GM18951 (cell line): ENCODE measurements around the gene MEF2C.

Experiments used
- POLR2A ChIP-seq: IDR thresholded peaks from 4 replicates; pipeline ENCODE4 v1.6.1; 2011; ENCODE audit warnings: mild to moderate bottlenecking; ENCODE audit not compliant: insufficient read length, insufficient read depth; ENCODE audit errors: extremely low read depth
- in situ Hi-C: fragments of 300-500 bp; cut with MboI; formaldehyde crosslinking; loops from one replicate; pipeline ENCODE4 v1.12.0; 2022; ENCODE audit warnings: low sequenced_read_pairs, mixed read lengths, inconsistent platforms; ENCODE audit not compliant: unreplicated experiment

Gene MEF2C

GRCh38 chr5:88707216-88707965 lies 175.6 kb downstream of the MEF2C start:
- in situ Hi-C loops: loop anchor here (25.0 kb wide), 1 partner anchor 1480 kb away; no protein-coding TSS in a partner anchor
- TF ChIP-seq POLR2A: no peak

GRCh38 chr5:88702332-88702731 lies 180.7 kb downstream of the MEF2C start:
- no peak for TF ChIP-seq POLR2A
- in situ Hi-C loops: loop anchor here (25.0 kb wide), 1 partner anchor 1485 kb away; no protein-coding TSS in a partner anchor

- in situ Hi-C loops: loop anchor here (25.0 kb wide), 1 partner anchor 1487 kb away; no protein-coding TSS in a partner anchor
- no peak for TF ChIP-seq POLR2A
Measured at GRCh38 chr5:88700121-88700520, 182.9 kb downstream of the MEF2C start.

- TF ChIP-seq POLR2A: no peak
- in situ Hi-C loops: no loop called here
Measured at GRCh38 chr5:88698290-88698689, 184.7 kb downstream of the MEF2C start.

GRCh38 chr5:88696466-88696865 lies 186.5 kb downstream of the MEF2C start:
- in situ Hi-C loops: no loop called here
- no peak for TF ChIP-seq POLR2A

- TF ChIP-seq POLR2A: no peak
- in situ Hi-C loops: no loop called here
Measured at GRCh38 chr5:88695931-88696330, 187.1 kb downstream of the MEF2C start.

GRCh38 chr5:88695232-88695631 lies 187.8 kb downstream of the MEF2C start:
- in situ Hi-C loops: no loop called here
- TF ChIP-seq POLR2A: no peak

- in situ Hi-C loops: no loop called here
- TF ChIP-seq POLR2A: no peak
Measured at GRCh38 chr5:88694023-88694679, 188.8 kb downstream of the MEF2C start.

- in situ Hi-C loops: no loop called here
- TF ChIP-seq POLR2A: no peak
Measured at GRCh38 chr5:88693071-88693932, 189.7 kb downstream of the MEF2C start.

- in situ Hi-C loops: no loop called here
- no peak for TF ChIP-seq POLR2A
Measured at GRCh38 chr5:88691945-88692868, 190.8 kb downstream of the MEF2C start.

- no peak for TF ChIP-seq POLR2A
- in situ Hi-C loops: no loop called here
Measured at GRCh38 chr5:88691230-88691582, 191.8 kb downstream of the MEF2C start.

- in situ Hi-C loops: no loop called here
- no peak for TF ChIP-seq POLR2A
Measured at GRCh38 chr5:88690409-88691229, 192.4 kb downstream of the MEF2C start.
